AG10803 (cell line): ENCODE measurements around the gene SAMD4A.
A peak's percentile ranks its signal among the peaks of the same experiment; 100 is the strongest.

Experiments used
- DNase-seq: peaks from one replicate; pipeline ENCODE4 v3.0.0; 2010; ENCODE audit warnings: low read depth
- H3K4me3 ChIP-seq: 2 replicates; pipeline ENCODE4 v1.5.1; 2011; ENCODE audit warnings: mild to moderate bottlenecking, low read length, control low read depth
- CTCF ChIP-seq: conservative IDR thresholded peaks from 2 replicates; pipeline ENCODE4 v1.5.1; 2011; ENCODE audit warnings: mild to moderate bottlenecking, low read length, control low read depth, inconsistent platforms

Gene SAMD4A

GRCh38 chr14:54697001-54697400 lies 130.1 kb downstream of the SAMD4A start:
- TF ChIP-seq CTCF: no peak
- DNase-seq: no peak
- no peak overlapping the region for H3K4me3 ChIP-seq

- H3K4me3 ChIP-seq: no peak overlapping the region
- no peak for TF ChIP-seq CTCF
- DNase-seq: no peak
Measured at GRCh38 chr14:54697803-54698202, 130.9 kb downstream of the SAMD4A start.

- TF ChIP-seq CTCF: no peak
- no peak overlapping the region for H3K4me3 ChIP-seq
- no peak for DNase-seq
Measured at GRCh38 chr14:54698501-54698900, 131.6 kb downstream of the SAMD4A start.

DNA sequence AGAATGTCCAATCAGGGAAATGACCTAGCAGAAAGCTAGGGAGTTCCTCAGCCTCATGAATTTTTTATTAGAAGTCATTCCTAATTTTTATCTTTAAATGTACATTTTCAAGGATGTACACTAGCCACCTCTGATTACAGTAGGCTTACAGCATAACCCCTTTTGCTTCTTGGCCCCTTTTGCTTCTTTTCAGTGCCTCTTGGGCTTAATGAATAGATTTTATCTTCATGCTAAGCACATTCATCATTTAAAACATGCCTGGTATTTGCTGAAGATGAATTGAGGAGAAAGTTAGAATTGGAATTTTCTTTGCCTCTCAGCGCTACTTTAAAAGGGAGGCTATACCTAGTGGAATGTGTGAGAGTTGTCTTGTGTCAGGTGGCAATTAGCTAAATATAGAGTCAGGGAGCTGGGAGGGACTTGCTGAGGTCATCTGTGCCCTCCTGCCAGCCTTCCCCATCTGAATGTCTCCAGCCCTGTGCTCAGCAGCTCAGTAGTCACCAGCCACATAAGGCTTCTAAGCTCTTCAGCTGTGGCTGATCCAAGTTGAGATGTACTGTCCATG lies 132.1 kb downstream of the SAMD4A start:
- TF ChIP-seq CTCF: no peak

GRCh38 chr14:54699735-54700134 lies 132.8 kb downstream of the SAMD4A start:
- no peak for DNase-seq
- TF ChIP-seq CTCF: no peak
- no peak overlapping the region for H3K4me3 ChIP-seq

More for the DNA sequence above, 132.1 kb downstream of the SAMD4A start:
- DNase-seq: peak; percentile 66
- H3K4me3 ChIP-seq: no peak overlapping the region

- no peak for TF ChIP-seq CTCF
- no peak for DNase-seq
- no peak overlapping the region for H3K4me3 ChIP-seq
Measured at GRCh38 chr14:54700717-54701116, 133.8 kb downstream of the SAMD4A start.

DNA sequence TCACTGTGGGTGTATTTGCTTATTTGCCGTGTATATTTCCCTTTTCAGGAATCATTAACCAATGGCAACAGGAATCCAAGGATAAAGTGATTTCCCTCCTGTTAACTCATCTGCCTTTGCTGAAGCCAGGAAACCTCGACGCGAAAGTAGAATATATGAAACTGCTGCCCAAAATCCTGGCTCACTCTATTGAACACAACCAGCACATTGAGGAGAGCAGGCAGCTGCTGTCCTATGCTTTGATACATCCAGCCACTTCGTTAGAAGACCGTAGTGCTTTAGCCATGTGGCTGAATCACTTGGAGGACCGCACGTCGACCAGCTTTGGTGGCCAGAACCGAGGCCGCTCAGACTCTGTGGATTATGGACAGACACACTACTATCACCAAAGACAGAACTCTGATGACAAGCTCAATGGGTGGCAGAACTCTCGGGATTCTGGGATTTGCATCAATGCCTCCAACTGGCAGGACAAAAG lies 135.1 kb downstream of the SAMD4A start:
- DNase-seq: no peak
- no peak overlapping the region for H3K4me3 ChIP-seq
- TF ChIP-seq CTCF: no peak
